GM18951 (cell line): ENCODE results near the gene LAMA2.

Experiments used
- POLR2A ChIP-seq: IDR thresholded peaks from 4 replicates; pipeline ENCODE4 v1.6.1; 2011; ENCODE audit warnings: mild to moderate bottlenecking; ENCODE audit not compliant: insufficient read length, insufficient read depth; ENCODE audit errors: extremely low read depth
- in situ Hi-C: fragments of 300-500 bp; cut with MboI; formaldehyde crosslinking; loops from one replicate; pipeline ENCODE4 v1.12.0; 2022; ENCODE audit warnings: low sequenced_read_pairs, mixed read lengths, inconsistent platforms; ENCODE audit not compliant: unreplicated experiment

The LAMA2 gene

DNA sequence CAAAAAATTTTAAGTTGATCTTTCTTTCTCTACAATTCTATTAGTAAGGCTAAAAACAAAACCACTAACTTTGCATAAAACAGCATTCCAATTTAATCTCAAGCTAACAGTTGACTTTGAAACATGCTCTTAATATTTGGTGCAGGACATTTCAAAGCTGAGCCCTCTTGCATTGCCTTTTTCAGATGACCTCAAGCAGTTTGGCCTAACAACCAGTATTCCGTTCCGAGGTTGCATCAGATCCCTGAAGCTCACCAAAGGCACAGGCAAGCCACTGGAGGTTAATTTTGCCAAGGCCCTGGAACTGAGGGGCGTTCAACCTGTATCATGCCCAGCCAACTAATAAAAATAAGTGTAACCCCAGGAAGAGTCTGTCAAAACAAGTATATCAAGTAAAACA is 633.1 kb downstream of the LAMA2 start:
- in situ Hi-C loops: no loop called here
- TF ChIP-seq POLR2A: no peak

DNA sequence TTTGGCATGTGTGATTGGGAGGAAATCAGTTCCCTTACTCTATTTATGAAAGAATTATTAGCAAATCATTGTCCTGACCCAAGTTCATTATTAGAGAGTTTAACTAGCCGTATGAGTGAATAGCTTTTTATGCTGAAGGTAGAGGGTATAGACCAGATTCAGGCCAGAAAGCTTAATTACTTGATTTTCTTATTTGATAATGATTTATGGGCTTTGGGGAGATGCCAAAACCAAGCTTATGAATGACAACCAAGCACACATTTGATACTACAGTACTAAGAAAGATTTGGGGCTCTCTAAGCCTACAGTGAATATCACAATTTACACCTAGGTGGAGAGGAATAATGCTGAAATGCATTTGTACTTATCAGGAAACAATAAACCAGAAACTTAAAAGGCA is 633.8 kb downstream of the LAMA2 start:
- no peak for TF ChIP-seq POLR2A
- in situ Hi-C loops: no loop called here

DNA sequence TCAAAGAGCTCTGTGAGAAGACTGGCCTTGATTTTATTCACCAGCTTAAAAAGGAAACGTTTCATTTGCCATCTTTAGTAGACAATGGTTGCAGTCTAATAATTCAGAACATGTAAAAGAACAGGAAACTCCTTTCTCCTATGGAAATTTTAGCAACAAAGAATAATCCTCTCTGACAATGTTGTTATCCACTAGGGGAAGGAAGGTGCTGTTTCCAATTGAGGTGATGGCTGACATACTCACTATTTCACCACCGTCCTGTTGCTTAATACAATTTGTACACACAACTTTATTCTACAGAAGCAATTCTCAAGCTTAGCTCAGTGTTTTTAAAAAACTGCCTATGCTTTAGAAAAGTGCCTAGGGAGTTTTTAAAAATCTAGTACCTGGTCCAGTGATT is 634.4 kb downstream of the LAMA2 start:
- no peak for TF ChIP-seq POLR2A
- in situ Hi-C loops: no loop called here

DNA sequence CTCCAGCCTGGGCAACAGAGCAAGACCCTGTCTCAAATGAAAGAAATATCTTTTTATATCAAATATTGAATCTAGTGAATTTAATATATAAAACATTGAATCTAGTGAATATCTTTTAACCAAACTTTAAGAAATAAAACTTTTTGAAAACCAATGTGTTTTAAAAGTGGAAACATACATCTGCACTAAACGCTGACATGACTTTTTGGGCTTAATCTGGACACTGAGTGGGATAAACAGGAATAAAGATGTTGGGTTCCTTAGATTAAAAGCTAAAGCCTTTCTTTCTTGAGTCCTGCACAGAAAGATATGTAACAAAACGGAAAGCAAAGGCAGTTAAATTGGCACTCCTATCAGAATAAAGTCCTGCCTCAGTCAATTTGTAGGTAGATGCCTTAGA is 636.8 kb downstream of the LAMA2 start:
- in situ Hi-C loops: no loop called here
- TF ChIP-seq POLR2A: no peak

DNA sequence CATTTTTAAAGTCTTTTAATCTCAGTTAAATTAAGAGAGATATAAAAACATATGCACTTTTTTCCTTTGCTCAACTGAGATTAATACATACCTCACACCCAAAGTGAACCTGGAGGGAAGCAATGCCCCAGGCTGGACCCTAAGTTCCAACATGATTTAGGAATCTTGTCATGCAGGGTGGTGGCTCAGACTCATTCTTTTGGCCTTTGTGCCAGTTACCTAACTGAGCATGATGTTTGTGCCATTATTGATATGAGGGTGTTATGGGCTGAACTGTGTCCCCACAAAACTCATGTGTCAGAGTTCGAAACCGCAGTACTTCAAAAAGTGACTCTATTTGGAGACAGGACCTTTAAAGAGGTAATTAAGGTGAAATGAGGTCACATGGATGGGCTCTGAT is 639.0 kb downstream of the LAMA2 start:
- no peak for TF ChIP-seq POLR2A
- in situ Hi-C loops: no loop called here

DNA sequence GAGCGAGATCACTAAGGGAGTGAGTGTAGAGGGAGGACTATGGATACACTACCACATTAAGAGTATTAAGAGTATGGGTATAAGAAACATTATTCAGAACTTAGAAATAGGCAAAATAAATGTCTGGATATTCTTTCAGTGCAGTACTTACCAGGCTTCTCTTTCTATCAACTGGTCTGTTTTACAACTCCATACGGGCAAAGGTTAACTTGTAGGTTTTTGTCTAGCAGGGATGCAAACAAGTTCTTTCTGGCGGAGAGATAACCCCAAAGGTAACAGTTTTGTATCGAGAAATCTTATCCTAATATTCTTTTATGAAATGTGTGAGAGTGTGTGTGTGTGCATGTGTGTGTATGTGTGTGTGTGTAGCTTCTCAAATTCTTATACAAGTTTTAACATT is 640.9 kb downstream of the LAMA2 start:
- TF ChIP-seq POLR2A: no peak
- in situ Hi-C loops: no loop called here

DNA sequence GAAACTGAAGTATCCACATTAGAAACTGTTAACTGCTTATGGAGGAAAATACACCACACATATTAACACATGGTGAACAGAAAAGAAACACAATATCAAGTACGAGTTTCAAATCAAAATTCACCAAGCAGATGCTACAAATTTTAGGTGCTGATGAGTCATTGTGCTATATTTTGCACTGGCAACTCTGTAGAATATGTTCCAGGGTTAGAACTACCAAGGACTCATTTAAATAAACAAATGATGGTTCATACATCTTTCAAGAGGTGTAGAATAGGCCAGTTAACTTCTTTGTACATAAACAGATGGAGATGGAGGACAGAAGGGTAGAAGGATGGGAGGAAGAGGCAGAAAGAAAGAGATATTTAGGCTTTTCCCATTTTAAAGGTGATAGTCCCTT is 642.1 kb downstream of the LAMA2 start:
- no peak for TF ChIP-seq POLR2A
- in situ Hi-C loops: no loop called here

DNA sequence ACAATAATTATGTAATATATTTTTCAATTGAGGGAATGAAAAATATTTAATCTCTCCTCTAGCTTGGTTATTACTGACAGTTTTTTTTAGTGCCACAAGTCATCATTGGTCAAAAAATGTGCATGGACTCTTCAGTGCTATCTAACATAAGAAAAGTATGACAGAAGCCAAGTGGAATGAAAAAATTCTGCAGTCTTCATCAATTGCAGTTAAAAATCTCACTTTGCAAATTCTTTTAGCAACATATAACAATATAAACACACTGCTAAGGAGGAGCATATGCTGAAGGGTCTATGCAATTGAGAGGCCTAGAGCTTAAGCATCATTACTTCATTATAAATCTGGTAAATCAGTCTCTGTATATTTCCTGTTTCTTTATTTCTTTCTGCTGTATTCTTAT is 652.0 kb downstream of the LAMA2 start:
- no peak for TF ChIP-seq POLR2A
- in situ Hi-C loops: no loop called here

DNA sequence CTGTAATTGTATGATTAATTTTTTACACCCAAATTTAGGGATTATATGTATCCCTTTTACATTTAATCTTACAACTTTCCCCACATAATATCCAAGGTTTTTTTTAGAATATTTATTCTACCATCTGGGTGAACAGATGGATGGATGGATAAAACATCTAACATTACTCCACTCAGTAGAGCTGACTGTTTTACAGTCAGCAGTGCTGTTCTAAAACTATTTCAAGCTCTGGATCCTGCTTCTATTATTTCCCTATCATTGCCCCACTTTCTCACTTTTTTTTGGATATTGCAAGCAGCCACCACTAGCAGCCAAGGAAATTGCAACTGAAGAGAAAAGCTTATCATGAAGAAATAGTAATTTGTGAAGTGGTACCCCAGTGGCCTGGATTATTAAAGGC is 653.3 kb downstream of the LAMA2 start:
- in situ Hi-C loops: no loop called here

DNA sequence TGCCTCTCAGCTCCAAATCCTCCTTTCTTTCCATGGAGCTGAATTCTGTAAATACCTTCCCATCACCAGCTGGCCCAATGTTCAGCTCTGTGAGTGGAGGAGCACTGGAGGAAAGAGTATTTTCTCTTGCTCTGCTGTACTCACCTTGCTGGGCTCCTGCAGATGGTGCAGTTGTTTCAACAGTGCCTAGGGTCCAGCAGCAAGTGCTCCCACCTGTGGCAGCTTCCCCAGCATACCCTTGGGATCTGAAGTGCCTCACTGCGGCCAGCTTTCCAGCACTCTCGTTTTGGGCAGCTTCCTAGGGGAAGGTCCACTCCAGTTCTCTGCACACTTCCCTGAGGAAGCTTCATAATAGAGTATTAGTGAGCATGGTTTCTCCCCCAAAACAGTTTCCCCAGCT is 656.1 kb downstream of the LAMA2 start:
- in situ Hi-C loops: no loop called here
- no peak for TF ChIP-seq POLR2A

More for the DNA sequence above, 653.3 kb downstream of the LAMA2 start:
- no peak for TF ChIP-seq POLR2A

DNA sequence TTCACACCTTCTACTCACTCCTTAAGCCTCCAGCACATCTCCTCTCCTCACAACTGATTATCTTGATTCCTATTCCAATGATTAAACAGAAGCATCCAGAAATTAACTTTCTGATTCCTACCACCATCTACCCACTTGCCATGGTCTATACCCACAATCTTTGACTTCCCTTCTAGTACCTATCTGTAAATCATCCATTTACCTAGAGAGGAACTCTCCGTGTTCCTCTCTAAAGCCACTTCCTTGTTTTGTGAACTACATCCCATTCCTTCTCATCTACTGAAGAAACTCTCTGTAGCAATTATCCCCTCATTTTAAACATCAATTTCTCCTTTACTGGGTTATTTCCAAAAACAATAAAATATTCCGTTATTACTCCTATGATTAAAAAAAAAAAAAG is 659.8 kb downstream of the LAMA2 start:
- in situ Hi-C loops: no loop called here
- no peak for TF ChIP-seq POLR2A

DNA sequence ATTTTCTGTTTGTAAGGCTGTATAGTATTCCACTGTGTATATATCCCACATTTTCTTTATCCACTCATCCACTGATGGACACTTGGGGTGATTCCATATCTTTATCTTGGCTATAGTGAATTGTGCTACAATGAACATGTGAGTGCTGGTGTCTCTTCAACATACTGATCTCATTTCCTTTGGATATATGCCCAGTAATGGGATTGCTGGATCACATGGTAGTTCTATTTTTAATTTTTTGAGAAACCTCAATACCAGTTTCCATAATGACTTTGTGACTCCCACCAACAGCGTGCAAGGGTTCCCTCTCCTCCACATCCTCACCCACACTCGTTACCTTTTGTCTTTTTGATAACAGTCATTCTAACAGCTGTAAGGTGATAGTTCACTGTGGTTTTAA is 661.0 kb downstream of the LAMA2 start:
- TF ChIP-seq POLR2A: no peak
- in situ Hi-C loops: no loop called here

DNA sequence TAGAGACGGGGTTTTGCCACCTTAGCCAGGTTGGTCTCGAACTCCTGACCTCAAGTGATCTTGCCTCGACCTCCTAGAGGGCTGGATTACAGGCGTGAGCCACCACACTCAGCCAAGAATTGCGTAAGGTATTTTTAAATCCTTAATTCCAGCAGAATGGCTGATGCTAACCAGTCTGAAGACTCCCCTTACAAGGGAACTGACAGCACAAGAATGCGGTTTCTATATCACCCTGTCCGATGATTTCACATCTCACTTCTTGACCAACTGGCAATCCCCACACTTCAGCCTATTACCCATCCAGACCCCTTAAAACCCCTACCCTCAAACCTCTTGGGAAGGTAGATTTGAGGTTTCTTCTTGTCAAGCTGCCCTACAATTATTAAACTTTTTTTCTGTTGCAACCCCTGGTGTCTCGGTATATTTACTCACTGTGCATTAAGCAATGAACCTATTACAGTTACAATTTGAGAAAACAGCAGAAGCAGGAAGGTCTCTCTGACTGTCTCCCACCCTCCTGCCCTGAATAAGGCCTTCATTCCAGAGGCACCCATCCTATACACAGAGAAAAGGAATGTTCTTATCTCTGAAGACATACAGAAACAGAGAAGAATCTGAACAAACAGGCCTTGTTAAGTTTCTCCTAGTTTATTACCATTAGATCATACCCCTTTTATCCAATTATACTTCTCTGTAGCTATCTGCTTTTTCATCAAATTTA is 662.1 kb downstream of the LAMA2 start:
- in situ Hi-C loops: no loop called here
- no peak for TF ChIP-seq POLR2A

DNA sequence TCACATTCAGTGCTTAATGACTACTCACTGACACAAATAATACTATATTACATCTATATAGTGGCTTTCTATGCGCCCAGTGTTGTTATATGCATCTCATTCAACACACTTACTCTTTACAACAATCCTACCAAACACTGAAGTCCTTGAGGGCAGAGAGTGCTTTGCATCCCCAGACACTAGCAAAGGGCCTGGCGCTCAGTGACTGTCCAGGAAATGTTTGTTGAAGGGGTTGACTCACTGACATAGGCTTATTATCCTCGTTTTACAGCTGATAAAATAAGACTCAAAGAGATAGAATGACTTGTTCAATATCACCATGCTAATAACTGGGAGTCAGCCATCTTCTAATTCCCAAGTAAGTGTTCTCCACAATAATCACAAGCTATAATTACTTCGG is 663.8 kb downstream of the LAMA2 start:
- in situ Hi-C loops: no loop called here
- TF ChIP-seq POLR2A: no peak

DNA sequence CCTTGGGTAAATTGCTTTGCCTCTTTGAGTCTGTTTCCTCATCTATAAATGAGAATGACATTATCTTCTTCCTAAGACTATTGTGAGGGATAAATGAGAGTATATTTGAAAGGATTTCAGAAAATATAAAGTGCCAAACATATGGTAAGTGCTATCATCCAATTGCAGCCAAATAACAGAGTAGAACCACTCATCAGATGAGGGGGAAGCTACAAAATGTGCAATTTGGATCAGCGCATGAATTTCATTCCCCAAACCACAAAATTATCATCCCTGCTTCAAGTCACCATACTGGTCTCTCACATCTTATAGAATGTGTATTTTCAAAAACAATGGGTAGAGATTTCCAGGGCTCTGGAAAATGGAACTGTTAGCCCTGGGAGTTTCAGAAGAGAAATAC is 668.5 kb downstream of the LAMA2 start:
- no peak for TF ChIP-seq POLR2A
- in situ Hi-C loops: no loop called here

DNA sequence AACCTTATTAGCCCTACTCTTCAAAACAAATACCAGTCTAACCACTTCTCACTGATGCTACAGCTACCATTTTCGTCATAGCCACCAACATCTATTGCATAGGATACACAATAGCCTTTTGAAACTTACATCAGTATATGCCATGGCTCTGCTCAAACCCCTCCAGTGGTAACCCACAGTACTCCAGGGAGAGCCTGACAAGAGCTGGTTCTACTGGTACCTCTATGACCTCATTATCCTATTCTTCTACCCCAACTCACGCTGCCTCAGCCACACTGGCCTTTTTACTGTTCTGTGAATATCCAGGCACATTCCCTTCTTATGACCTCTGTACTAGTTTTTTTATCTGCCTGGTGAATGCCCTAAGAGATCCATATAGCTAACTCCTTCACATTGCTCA is 669.5 kb downstream of the LAMA2 start:
- in situ Hi-C loops: no loop called here
- no peak for TF ChIP-seq POLR2A
